GM19467 (cell line): ENCODE data around the gene INSIG2.
"Not testable (repeated sequence)": the region's sequence is repeated elsewhere in the genome, so short reads cannot be mapped to it uniquely, and the experiment has no call there.

Experiments used
- ATAC-seq: cut with Tn5 transposase; IDR thresholded peaks from one replicate; pipeline ENCODE4 v1.9.1; 2021; ENCODE audit warnings: mild to moderate bottlenecking, moderate library complexity; ENCODE audit not compliant: unreplicated experiment

The INSIG2 gene

GRCh38 chr2:118059919-118060478, 28.3 kb upstream of the INSIG2 start:
- no peak for ATAC-seq

DNA sequence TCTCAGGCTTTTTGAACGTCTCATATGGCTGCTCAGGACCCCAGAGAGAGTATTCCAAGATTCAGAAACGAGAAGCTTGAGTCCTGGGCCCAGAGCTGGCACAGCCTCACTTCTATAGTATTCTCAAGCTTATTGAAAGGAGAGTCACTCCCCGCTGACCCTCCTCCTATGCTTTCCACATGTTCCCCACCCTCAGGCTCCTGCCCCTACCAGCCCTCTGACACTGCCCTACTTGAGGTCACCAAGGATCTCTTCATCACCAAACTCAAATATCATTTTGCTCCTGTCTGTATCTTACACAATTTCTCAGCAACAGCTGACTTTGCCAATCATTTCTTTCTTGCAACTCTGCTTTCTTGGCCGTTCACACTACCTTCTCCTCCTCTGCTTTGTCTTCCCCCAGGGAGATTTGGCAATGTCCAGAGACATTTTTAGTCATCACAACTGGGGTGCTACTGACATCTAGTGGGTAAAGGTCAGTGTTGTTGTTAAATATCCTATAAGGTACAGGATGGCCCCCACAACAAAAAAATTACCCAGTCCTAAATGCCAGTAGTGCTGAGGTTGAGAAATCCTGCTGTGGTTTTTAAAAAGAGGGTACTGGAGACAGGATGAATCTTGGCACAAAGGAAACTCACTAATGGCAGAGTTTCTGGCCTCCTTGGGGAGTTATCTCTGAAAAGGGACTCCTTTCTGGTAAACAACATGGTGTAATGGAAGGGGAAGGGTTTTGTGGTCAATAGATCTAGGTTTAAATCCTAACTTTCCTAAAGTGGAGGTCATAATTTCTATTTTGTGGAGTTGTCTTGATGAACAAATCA, 26.9 kb upstream of the INSIG2 start:
- peak; percentile 82 for ATAC-seq

- ATAC-seq = no peak
Observed at GRCh38 chr2:118062048-118062447, 26.2 kb upstream of the INSIG2 start.

- no peak for ATAC-seq
Observed at GRCh38 chr2:118062669-118063068, 25.6 kb upstream of the INSIG2 start.

DNA sequence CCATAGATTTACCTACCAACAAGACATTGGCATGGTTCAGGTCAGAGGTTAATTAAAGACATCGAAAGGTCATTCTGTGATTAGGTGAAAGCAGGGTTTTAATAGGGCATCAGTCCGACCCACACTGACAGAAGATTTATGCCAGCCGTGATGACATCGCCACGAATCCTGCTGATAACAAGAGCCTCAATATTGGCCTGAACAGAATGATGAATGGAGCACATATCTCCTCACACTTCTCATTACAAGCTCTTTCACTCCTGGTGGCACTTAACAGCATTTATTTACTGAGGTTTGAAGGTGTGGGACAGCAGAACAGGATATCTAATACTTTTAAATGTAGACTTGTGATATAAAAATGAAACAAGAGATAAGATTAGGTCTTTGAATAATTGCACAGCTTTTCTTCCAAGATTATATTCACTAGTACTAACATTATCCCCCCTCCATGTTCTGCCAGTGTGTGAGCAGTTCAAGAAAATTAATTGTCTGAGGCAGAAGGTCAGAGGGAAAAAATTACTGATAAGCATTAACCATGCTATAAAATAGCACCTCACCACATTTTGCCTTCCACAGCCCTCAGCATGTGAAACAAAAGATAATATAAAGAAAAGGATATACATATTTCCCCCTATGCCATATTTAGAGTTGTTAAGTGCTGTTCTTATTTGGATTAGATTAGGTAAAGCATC, 23.1 kb upstream of the INSIG2 start:
- ATAC-seq = no peak

GRCh38 chr2:118065921-118066511, 22.3 kb upstream of the INSIG2 start:
- no peak for ATAC-seq

GRCh38 chr2:118077636-118078247, 10.5 kb upstream of the INSIG2 start:
- ATAC-seq = no peak

DNA sequence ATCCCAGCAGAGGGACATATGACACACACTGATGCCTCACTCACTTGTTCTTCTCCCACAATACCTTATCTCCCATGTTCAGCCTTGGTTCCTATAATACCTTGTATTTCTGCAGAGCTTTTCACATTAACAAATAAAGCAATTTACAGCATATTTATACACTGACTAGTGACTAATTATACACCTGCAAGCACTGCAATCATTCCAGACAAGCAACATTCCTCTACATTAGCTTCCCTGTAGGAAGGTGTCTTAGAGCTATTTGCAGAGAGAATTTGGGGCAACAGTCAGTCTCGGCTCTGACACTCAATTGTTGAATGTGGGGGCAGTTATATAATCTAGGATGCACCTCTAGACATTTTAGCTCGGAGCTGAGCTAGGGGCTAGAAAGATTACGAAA, 9.5 kb upstream of the INSIG2 start:
- ATAC-seq = no peak

DNA sequence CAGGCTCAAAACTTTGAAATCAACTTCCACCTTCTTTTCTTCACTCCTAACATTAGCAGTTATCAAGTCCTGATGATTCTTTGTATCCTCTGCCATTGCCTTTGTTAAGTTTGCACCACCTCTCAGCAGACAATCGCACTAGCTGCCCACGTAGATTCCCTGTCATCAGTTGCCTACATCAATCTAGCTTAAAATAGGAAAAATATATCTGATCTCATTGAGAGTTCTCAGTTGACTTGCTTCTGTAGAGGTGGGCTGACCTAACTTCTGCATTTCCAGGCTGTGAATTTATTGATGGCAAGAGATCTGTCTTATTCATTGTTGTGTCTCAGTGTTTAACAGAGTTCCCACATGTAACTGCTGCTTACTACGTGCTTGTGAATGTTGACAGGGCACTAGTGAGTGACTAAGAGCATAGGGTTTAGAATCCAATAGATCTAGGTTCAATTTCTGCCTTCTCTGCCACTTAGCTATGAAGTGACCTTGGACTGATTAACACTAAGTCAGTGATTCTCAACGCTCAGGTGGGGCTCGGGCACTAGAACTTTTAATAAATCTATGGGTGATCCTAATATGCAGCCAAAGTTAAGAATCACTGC, 3.7 kb upstream of the INSIG2 start:
- no peak for ATAC-seq

GRCh38 chr2:118085173-118086023, 2.9 kb upstream of the INSIG2 start:
- ATAC-seq = no peak

DNA sequence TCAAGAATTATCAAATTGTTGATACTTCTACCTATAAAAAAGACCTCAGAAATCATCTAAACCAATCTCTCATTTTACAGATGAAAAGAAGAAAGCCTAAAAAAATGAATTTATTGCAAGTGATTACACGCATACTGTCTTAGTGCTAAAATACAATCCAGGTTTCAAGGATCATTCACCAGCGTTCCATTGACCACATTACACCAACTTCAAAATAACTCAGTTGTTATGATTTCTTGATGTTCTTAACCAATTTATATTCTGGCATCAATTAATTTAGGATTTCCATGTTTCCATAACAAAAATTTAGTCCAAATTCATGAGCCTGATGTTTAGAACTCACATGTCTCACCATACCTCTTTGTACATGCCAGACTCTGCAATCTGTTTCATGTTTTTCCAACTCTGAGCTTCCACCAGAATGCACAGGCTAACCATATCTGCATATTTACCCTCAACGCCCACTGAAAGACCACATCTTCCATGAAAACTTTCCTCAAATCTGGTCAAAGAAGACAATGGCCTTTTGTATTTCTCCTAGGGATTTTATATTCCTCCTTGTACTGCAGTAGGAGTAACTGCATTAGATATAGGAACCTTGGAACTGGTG, 2.1 kb upstream of the INSIG2 start:
- ATAC-seq = no peak

DNA sequence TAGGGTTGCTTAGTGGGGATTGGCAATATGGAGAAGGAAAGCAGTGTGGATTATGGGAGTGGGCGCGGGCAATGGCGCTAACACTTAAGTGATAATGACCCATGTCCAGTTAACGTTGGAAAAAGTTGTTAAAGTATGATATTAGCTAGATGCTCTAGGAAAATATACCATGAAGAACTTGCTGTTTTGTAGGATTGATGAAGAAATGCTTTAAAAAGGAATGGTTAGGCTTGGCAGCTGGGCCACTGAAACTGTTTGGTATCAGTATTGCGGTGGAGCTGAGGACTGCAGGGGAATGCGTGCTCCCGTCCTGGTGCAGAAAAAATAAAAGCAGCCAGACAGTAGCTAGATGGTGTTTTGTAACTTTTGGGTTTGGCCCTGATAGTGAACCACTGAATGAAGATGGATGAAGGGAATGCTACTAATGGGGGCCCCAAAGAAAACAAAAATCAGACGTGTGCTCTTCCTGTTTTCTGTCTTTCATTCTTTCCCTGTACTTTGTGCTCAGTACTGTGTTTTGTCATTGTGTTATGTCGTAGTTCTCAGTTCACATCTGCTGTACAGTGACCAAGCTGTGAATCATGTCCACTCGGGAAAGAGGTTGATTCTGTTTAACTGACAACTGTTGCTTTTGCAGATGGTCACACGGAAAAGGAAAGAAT, 999 bp downstream of the INSIG2 start:
- ATAC-seq = peak; percentile 26

DNA sequence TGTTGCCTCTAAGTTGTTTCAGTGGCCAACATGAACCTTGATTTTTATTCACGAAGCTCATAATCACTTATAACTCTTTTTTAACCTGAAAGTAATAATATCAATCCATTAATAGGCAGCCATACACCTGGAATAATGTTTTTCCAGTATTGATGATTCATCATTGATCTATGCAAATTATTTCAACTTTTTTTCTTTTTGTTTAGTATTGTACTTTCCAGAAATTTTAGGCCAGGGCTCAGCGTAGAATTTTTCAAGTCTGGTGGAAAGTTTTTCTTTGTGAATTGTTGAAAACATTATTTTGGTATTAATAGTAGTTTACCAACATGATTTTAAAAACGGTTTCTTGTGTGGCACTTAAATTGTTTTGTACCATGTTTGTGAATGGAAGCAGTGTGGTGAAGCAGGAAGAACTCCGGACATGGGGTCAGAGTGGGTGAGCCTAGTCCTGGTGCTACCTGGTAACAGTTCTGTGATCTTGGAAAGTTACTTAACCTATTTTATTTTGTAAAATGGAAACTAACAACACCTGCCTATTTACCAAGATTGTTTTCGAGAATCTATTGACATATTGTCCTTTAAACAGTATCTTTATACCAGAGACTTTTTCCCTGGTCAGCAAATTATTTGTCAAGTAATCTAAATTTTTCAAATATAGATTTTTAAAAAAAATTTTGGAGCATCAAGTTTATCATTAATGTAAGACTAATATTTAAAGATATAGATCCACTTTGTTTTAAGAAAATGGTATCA, 2.3 kb downstream of the INSIG2 start:
- no peak for ATAC-seq

DNA sequence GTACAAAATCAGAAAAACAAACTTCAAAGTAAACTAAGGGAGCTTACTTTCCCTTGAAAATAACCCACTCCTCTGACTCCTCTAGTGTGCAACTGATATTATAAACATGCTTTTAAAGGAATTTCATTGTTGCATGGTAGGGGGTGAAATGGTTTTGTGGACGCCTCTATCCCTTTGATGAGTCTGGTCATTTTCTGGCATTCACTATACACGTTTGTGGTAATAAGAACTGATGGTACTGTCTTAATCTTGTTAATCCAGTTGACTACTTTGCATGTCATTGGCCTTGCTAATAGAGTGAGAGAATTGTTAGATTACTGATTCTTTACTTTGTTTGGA, 2.8 kb downstream of the INSIG2 start:
- no peak for ATAC-seq

DNA sequence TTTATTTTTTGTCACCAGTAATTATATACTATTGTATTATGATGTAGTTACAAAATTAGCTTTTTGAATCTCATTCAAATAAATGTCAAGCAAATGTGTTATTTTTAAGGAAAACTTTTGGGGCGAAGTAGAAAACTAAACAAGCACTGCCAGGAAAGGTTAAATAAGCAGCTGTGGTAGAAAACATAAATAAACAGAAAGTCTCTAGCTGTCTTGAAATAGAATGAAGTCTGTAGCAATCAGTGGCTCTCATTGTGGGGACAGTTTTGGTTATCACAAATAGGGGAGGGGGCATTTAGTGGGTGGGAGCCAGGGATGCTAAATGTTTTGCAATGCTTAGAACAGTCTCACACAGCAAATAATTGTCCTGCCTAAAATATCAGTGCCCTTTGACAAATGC, 3.4 kb downstream of the INSIG2 start:
- ATAC-seq = no peak

GRCh38 chr2:118094102-118094501, 5.8 kb downstream of the INSIG2 start:
- not testable (repeated sequence) for ATAC-seq

GRCh38 chr2:118094503-118094902, 6.2 kb downstream of the INSIG2 start:
- ATAC-seq = no peak

GRCh38 chr2:118095610-118096009, 7.3 kb downstream of the INSIG2 start:
- ATAC-seq = no peak
